Subcutaneous adipose tissue (tissue), 4 donors: ENCODE results near the gene SRP54. TPM values are rescaled to one million over a fixed set of nuclear protein-coding genes. Genes with fewer than 3 reads are reported as not detected.

Experiments used
- total RNA-seq, 4 donors: library from RNA; depleted of rRNA; stranded (reverse); fragments of >200 nt; gene quantifications; one replicate each; pipeline ENCODE4 v1.1.0, GENCODE V29; 2016
- TF ChIP-seq, protein P1 (sequence below): fragments of 450-650 bp; IDR thresholded peaks from one replicate; pipeline ENCODE4 v1.5.1; 2016; ENCODE audit warnings: low read depth, mild to moderate bottlenecking, control low read depth, antibody characterized with exemption, moderate library complexity

SRP54 gene
- total RNA-seq, 4 donors from 2014 or later = 39.2 to 51.8 (median 45.3) TPM

DNA sequence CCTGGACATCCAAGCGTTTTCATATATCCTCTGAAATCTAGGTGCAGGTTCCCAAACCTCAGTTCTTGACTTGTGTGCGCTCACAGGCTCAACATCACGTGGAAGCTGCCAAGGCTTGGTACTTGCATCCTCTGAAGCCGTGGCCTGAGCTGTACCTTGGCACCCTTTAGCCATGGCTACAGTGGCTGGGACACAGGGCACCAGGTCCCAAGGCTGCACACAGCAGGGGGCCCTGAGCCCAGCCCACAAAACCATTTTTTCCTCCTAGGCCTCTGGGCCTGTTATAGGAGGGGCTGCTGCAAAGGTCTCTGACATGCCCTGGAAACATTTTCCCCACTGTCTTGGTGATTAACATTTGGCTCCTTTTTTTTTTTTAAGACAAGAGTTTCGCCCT is 51.6 kb downstream of the SRP54 start:
- TF ChIP-seq, protein P1, sequence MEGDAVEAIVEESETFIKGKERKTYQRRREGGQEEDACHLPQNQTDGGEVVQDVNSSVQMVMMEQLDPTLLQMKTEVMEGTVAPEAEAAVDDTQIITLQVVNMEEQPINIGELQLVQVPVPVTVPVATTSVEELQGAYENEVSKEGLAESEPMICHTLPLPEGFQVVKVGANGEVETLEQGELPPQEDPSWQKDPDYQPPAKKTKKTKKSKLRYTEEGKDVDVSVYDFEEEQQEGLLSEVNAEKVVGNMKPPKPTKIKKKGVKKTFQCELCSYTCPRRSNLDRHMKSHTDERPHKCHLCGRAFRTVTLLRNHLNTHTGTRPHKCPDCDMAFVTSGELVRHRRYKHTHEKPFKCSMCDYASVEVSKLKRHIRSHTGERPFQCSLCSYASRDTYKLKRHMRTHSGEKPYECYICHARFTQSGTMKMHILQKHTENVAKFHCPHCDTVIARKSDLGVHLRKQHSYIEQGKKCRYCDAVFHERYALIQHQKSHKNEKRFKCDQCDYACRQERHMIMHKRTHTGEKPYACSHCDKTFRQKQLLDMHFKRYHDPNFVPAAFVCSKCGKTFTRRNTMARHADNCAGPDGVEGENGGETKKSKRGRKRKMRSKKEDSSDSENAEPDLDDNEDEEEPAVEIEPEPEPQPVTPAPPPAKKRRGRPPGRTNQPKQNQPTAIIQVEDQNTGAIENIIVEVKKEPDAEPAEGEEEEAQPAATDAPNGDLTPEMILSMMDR = no peak

DNA sequence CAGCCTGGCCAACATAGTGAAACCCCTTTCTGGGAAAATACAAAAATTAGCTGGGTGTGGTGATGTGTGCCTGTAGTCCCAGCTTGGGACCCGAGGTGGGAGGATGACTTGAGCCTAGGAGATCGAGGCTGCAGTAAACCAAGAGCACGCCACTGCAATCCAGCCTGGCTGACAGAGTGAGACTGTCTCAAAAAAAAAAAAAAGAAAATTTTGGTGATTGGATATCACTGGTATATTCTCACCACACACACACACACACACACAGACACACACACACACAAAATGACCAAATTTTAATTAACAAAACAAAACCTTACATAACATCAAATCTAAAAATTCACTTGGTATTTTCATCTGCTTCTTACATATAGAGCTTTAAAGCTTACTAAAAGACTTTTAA is 59.8 kb downstream of the SRP54 start:
- TF ChIP-seq, protein P1 = no peak

DNA sequence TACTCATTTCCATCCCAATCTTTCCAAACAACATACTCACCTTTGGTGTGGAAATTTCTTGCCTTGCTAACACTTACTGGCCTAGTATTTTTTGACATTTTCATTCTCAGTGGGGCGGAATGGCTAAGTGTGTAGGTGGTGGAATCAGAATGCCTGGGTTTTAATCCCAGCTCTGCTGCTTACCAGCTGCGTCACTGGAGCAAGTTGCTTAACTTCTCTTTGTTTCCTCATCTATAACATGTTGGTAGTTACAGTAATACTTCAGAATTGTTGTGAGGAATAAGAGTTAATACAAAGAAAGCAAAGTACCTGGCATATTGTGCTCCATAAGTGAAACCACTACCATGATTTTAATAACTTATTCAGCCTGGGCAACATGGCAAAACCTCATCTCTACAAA is 60.3 kb downstream of the SRP54 start:
- TF ChIP-seq, protein P1 = no peak

DNA sequence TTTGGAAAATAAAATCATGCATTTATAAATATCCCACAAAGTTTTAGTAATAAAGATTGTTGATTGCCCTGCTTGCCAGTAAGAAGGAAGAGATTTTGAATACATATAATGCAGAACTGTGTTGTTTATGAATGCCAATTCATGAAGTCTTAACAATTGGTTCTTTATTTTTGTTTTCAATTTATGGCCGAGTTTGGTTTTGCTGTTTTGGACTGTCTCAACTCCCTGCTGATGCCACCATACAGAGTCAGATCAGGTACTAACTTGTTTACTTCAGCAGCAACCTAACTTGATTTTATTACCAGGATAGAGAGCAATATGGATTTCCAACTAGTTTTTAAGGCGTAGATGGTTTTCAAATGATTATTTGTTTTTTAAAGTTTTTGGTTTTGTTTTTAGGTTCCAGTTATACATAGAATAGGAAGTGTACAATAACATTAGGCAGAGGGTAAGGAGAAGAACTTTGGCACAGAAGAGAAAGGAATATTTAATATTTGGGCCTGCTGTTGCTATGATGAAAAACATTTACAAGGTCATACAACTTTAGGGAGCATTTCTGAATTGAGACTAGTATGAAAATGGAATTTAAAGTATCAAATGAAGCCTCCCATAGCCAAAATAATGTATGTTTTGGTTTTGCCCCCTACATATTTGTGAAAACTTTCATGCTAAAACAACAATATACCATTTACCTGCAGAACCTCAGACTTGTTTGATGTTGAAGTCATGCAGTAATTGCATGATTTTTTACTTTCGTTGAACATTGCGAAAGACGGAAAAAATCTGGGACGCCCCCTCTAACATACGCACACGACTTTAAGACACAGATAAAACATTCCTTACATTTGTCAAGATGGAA is 62.4 kb downstream of the SRP54 start:
- TF ChIP-seq, protein P1 = no peak

DNA sequence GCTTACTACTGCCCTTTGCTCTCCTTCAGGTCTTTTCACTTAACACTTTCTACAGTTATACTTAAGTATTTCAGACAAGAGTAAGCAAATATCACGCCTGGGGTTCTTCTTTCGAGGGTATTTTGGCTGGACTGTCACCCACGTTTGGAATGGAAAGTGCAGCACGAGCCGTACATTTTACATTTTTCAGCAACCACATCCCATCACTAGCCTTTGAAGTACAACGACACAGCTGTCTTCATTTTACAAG is 62.9 kb downstream of the SRP54 start:
- TF ChIP-seq, protein P1 = no peak

DNA sequence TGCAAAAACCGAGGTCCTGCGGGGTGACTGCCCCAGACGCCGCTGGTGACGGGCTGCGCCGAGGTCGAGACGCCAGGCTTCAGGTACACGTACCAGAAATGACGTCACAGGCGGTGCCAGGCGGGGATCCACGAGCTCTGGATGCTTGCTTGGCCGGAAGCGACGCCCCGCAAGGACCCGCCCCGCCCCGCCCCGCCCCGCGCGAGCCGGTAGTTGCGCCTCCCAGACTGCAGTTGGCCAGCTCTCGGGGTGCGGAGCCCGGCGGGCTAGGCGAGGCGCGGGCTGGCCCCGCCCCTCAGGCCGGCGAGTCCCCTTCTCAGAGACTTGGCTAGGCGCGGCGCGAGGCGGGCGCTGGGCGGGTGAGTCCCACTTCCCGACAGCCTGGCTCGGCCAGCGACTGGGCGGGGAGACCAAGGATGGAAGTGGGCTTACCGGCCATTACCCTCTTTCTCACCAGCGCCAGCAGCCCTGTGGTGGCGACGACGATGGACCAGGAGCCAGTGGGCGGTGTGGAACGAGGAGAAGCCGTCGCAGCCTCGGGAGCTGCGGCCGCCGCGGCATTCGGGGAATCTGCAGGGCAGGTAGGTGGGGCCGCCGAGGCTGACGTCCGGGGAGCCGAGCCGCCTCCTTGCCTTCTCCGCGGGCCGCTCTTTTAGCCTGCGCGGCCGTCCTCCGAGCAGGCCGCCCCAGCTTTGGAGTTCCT is 63.4 kb downstream of the SRP54 start, which contains the start of gene FAM177A1:
FAM177A1 (plus strand) TSS at position 225 of the 703 bp plus-strand sequence; CDS start at position 417, 192 bp downstream.
- TF ChIP-seq, protein P1 = no peak

DNA sequence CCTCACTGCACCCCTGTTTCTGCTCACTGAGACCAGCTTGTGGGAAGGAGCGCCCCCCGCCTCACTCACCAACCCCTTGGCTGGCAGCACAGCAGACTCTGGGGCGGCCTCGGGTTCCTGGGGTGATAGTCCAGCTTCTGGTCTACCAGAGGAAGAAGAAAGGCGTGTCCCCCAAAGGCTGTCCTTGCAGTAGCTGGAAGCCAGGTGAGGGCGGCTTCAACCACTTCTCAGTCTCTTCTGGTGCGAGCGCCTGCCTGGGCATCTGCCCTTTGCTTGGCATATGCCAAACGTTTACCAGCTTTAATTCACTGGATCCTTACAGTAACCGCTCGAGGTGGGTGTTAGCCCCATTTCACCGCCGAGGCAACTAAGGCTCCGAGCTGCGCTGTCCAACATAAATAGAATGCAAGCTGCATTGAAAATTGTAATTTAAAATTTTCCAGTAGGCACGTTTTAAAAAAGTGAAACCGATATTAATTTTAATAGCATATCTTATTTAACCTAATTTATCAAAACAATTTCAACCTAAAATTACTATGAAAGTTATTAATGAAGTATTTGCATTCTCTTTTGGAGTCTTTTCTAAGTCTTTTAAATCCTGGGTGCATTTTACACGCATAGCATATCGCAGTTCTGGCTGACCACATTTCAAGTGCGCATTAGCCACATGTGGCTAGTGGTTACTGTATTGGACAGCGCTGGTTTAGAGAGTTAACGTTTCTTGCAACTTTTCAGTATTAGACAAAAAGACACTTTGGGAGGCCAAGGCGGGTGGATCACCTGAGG is 64.2 kb downstream of the SRP54 start:
- TF ChIP-seq, protein P1 = no peak
